A673 (cell line): ENCODE results near the gene KRT35. TPM values are rescaled to one million over a fixed set of nuclear protein-coding genes. Genes with fewer than 3 reads are reported as not detected.

Source experiments
- BruUV-seq: library from RNA; stranded (reverse); fragments of 400-500 nt; replicated peaks from 2 replicates; lab custom pipeline; 2021; lab: Mats Ljungman, UMichigan
- CTCF ChIA-PET: fragments of 300-600 bp; sonication (Branson Sonifier 250); formaldehyde crosslinking; loops from one replicate; lab custom pipeline; 2022; ENCODE audit warnings: antibody characterized with exemption; lab: Charles Lee
- POLR2A ChIA-PET: fragments of 300-600 bp; sonication (Branson Sonifier 250); formaldehyde crosslinking; loops from one replicate; lab custom pipeline; 2022; ENCODE audit warnings: antibody characterized with exemption; ENCODE audit not compliant: low non-redundant PET; lab: Charles Lee
- DNase-seq: peaks from one replicate; pipeline ENCODE4 v3.0.0-alpha.2; 2015; ENCODE audit warnings: low spot score
- H3K27ac ChIP-seq: fragments of 200-600 bp; sonication (generic); 2 replicates; pipeline ENCODE4 v1.5.1; 2016; ENCODE audit warnings: mixed run types, low read depth, mild to moderate bottlenecking, mixed read lengths, antibody characterized with exemption, low read length; ENCODE audit not compliant: poor library complexity, severe bottlenecking
- H3K27me3 ChIP-seq: fragments of 200-600 bp; sonication (generic); replicated peaks from 2 replicates; pipeline ENCODE4 v1.6.1; 2017; ENCODE audit warnings: mixed run types, low read depth, mild to moderate bottlenecking, mixed read lengths, antibody characterized with exemption, low read length; ENCODE audit not compliant: insufficient read depth, poor library complexity
- H3K36me3 ChIP-seq: fragments of 200-600 bp; sonication (generic); 2 replicates; pipeline ENCODE4 v1.6.1; 2016; ENCODE audit warnings: mixed run types, mild to moderate bottlenecking, mixed read lengths, antibody characterized with exemption, low read length; ENCODE audit not compliant: insufficient read depth, poor library complexity, severe bottlenecking
- H3K4me1 ChIP-seq: fragments of 200-600 bp; sonication (generic); 2 replicates; pipeline ENCODE4 v1.6.1; 2017; ENCODE audit warnings: mixed run types, mild to moderate bottlenecking, mixed read lengths, antibody characterized with exemption, low read length; ENCODE audit not compliant: insufficient read depth, poor library complexity, severe bottlenecking
- H3K4me3 ChIP-seq: fragments of 200-600 bp; sonication (generic); 2 replicates; pipeline ENCODE4 v1.5.1; 2016; ENCODE audit warnings: low read depth, mixed run types, mild to moderate bottlenecking, mixed read lengths, low read length; ENCODE audit not compliant: poor library complexity, severe bottlenecking
- H3K9me3 ChIP-seq: fragments of 200-600 bp; sonication (generic); 2 replicates; pipeline ENCODE4 v1.6.1; 2016; ENCODE audit warnings: mixed run types, low read depth, mild to moderate bottlenecking, mixed read lengths, antibody characterized with exemption, low read length; ENCODE audit not compliant: poor library complexity, severe bottlenecking
- EZH2 ChIP-seq: fragments of 200-600 bp; sonication (generic); IDR thresholded peaks from 2 replicates; pipeline ENCODE4 v1.6.1; 2017; ENCODE audit warnings: borderline replicate concordance, low read depth, mild to moderate bottlenecking, mixed read lengths, antibody characterized with exemption, low read length; ENCODE audit not compliant: poor library complexity, severe bottlenecking
- intact Hi-C: fragments of 100-400 bp; cut with micrococcal nuclease; formaldehyde crosslinking; loops from one replicate; pipeline ENCODE4 v1.10.0; 2022; ENCODE audit not compliant: unreplicated experiment
- total RNA-seq: library from RNA; stranded (reverse); gene quantifications from 2 replicates; pipeline ENCODE4 v1.2.3, GENCODE V29; 2021
- TF ChIP-seq, protein P1 (sequence below): fragments of 300-800, 200-600 bp; sonication (generic); conservative IDR thresholded peaks from 2 replicates; pipeline ENCODE4 v1.5.1; 2017; ENCODE audit warnings: low read depth, mild to moderate bottlenecking, antibody characterized with exemption, low read length, moderate library complexity, mixed read lengths

Gene KRT35
- total RNA-seq, 1 experiment from 2014 or later = not detected

DNA sequence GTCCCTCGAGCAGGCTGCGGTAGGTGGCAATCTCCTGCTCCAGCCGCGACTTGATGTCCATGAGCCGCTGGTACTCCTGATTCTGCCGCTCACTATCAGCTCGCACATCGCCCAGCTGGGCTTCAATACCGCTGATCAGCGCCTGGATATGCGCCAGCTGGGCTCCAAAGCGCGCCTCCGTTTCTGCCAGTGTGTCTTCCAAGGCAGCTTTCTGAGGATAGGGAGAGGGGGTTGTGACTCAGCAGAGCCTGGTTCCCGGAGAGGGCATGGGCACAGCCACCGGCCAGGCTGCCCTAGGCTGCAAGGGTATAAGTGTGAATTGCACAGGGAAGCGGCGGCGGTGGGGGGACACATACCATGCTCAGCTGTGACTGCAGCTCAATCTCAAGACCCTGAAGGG is 42.8 kb upstream of the KRT35 start:
- TF ChIP-seq EZH2 = no peak
- TF ChIP-seq, protein P1, sequence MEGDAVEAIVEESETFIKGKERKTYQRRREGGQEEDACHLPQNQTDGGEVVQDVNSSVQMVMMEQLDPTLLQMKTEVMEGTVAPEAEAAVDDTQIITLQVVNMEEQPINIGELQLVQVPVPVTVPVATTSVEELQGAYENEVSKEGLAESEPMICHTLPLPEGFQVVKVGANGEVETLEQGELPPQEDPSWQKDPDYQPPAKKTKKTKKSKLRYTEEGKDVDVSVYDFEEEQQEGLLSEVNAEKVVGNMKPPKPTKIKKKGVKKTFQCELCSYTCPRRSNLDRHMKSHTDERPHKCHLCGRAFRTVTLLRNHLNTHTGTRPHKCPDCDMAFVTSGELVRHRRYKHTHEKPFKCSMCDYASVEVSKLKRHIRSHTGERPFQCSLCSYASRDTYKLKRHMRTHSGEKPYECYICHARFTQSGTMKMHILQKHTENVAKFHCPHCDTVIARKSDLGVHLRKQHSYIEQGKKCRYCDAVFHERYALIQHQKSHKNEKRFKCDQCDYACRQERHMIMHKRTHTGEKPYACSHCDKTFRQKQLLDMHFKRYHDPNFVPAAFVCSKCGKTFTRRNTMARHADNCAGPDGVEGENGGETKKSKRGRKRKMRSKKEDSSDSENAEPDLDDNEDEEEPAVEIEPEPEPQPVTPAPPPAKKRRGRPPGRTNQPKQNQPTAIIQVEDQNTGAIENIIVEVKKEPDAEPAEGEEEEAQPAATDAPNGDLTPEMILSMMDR = no peak
- H3K4me1 ChIP-seq = no peaks in the 10 kb centered on the region
- POLR2A ChIA-PET = no interaction called here
- CTCF ChIA-PET = no interaction called here
- no peak overlapping the region for H3K4me3 ChIP-seq
- no peak overlapping the region for H3K27ac ChIP-seq
- no peaks in the 10 kb centered on the region for H3K27me3 ChIP-seq
- no peaks in the 10 kb centered on the region for H3K9me3 ChIP-seq
- BruUV-seq = no TSS peak
- intact Hi-C loops = no loop called here
- DNase-seq = no peak
- H3K36me3 ChIP-seq = no peaks in the 10 kb centered on the region

DNA sequence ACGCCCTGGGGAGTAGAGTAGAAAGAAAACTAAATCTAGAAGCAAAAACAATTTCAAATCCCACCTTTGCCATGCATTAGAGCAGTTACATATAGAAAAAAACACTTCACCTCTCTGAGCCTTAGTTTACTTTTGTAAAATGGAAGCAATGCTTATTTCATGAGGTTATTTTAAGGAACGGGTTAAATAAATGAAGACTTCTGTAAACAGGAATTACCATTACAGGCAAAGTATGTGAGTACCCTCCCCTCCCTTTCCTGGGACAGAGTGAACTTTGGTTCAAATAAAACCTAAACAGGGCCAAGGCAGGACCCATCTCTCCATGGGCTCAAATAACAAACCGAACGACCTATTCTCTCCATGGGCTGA is 42.3 kb upstream of the KRT35 start:
- H3K27ac ChIP-seq = no peak overlapping the region
- H3K36me3 ChIP-seq = no peaks in the 10 kb centered on the region
- no peak overlapping the region for H3K4me3 ChIP-seq
- no peaks in the 10 kb centered on the region for H3K9me3 ChIP-seq
- CTCF ChIA-PET = no interaction called here
- no peaks in the 10 kb centered on the region for H3K4me1 ChIP-seq
- BruUV-seq = no TSS peak
- DNase-seq = no peak
- intact Hi-C loops = no loop called here
- no peak for TF ChIP-seq EZH2
- TF ChIP-seq, protein P1 = no peak
- POLR2A ChIA-PET = no interaction called here
- H3K27me3 ChIP-seq = no peaks in the 10 kb centered on the region

DNA sequence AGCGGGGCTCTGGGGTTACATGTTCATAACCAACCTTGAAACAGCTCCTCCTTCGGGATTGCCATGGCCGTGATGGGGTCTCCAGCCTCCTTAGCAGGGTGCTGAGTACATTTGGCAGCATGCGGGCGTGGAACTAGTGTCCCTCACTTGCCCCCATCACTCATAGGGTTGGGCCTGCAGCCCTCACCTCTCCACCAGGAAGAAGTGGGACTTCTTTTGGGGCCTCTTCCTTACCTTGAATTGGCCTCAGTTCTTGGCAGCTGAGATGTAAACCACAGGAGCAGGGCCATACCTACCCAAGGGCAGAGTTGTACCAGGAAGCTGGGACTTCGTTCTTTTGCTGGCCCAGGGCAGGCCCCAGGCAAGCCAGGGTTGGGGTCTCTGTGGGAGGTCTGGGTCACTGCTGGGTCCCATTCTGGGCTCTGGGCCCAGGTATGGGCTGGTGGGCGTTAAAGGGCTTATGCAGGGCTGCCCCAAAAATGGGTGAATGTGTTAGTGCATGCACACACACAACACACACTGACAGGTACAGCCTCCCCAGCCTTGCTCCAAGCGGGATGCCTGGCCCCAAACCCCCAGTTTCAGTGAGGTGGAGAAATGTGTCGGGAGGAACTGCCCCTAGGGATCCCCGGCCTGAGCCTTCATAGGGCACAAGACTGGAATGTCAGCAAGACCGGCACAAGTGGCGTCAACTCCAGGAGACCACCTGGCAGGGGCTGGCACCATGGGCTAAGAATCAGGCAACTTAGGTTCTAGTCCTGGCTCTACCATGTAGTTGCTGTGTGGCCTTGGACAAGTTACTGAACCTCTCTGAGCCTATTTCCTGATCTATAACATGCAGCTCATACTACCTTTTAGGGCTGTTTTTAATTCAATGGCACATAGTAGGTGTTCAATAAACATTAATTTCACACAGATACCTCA is 41.6 kb upstream of the KRT35 start:
- TF ChIP-seq, protein P1 = no peak
- TF ChIP-seq EZH2 = no peak
- no peaks in the 10 kb centered on the region for H3K4me1 ChIP-seq
- H3K27me3 ChIP-seq = no peaks in the 10 kb centered on the region
- no peaks in the 10 kb centered on the region for H3K36me3 ChIP-seq
- POLR2A ChIA-PET = no interaction called here
- no TSS peak for BruUV-seq
- CTCF ChIA-PET = no interaction called here
- no peak overlapping the region for H3K4me3 ChIP-seq
- H3K27ac ChIP-seq = no peak overlapping the region
- DNase-seq = no peak
- no peaks in the 10 kb centered on the region for H3K9me3 ChIP-seq
- intact Hi-C loops = no loop called here
